Pancreas (tissue), 10 donors: ENCODE data around the gene IDNK. TPM values are rescaled to one million over a fixed set of nuclear protein-coding genes. Genes with fewer than 3 reads are reported as not detected.

Source experiments
- ATAC-seq, 4 donors: fragments of 200-7000 bp; cut with Tn5 transposase; one replicate each; pipeline versions ENCODE4 v1.8.0 to v1.9.1; 2020; ENCODE audit warnings: mild to moderate bottlenecking in 4 of 4, moderate library complexity in 4 of 4
- DNase-seq, 6 donors: peaks; one replicate each; pipeline ENCODE4 v3.0.0-alpha.2; 2020
- FAIRE-seq: peaks from 2 replicates; lab custom pipeline; 2012; peaks lifted over from hg19 to GRCh38; lab: Jason Lieb, UNC
- H3K27ac ChIP-seq, 4 donors: fragments of 200-600 bp; sonication (generic); 1 replicate in 3 of 4; 2 replicates in 1 of 4; pipeline versions ENCODE4 v1.5.0 to v1.8.0; 2020
- H3K27me3 ChIP-seq, 4 donors: fragments of 200-600 bp; one replicate each; pipeline ENCODE4 v1.8.0; 2021
- H3K36me3 ChIP-seq, 3 donors: fragments of 200-600 bp; sonication (generic) in 1 of 3; one replicate each; pipeline versions ENCODE4 v1.5.0 to v1.8.0; 2020 to 2021
- H3K4me1 ChIP-seq, 3 donors: fragments of 200-600 bp; one replicate each; pipeline ENCODE4 v1.8.0; 2021
- H3K4me3 ChIP-seq, 4 donors: fragments of 200-600 bp; sonication (generic) in 2 of 4; one replicate each; pipeline versions ENCODE4 v1.5.0 to v1.8.0; 2020 to 2021
- H3K9me3 ChIP-seq, 4 donors: fragments of 200-600 bp; one replicate each; pipeline ENCODE4 v1.8.0; 2021
- CTCF ChIP-seq, 4 donors: fragments of 200-600 bp; sonication (generic) in 3 of 4; IDR thresholded peaks; one replicate each; pipeline versions ENCODE4 v1.5.0 to v1.8.0; 2021; ENCODE audit warnings: antibody characterized with exemption in 4 of 4
- WGBS, 2 donors: extraction: QIAGEN DNeasy Blood & Tissue Kit; methylation state at CpG; one replicate each; pipeline ENCODE4 v1.1.7; 2013; 5-methylcytosine and 5-hydroxymethylcytosine counted together
- intact Hi-C, 3 donors: fragments of 100-400 bp; cut with DNase I; formaldehyde crosslinking; loops; one replicate each; pipeline versions ENCODE4 v1.11.1 to v1.14.2; 2022
- polyA plus RNA-seq, 2 donors: library from polyadenylated mRNA; stranded (reverse); fragments of 200-250 nt; gene quantifications; one replicate each; pipeline ENCODE4 v1.2.3, GENCODE V29; 2013
- total RNA-seq, 6 donors: library from RNA; stranded (reverse); fragmentation: NEBNext Ultra II Directional in 4 of 6; extraction: Animal tissue kit (Norgen Biotek cat#: 25700) in 4 of 6; gene quantifications; one replicate each; pipeline versions ENCODE4 v1.2.1 to v1.2.4, GENCODE V29; 2021 to 2023
- donor health status: healthy with polysubstance abuse.
- donor health status: DM: no; HTN: no; CAD: no; lungs with moderate emphysema.
- donor health status: DM: no; HTN: no; CAD: no.
- donor health status: control.
- donor health status: control.
- donor health status: Bipolar disorder and iron deficiency.
- donor health status: DM: yes; HTN: yes; CAD: no.
- donor health status: DM: no; HTN: no; CAD: no.
- donor health status: DM: no; HTN: no; CAD: no.
- donor health status: DM: yes; HTN: yes; CAD: no.

The IDNK gene
- total RNA-seq (1 to 10 TPM; 3.2 to 4.7 (median 4.2) TPM), polyA plus RNA-seq (10 to 100 TPM in 1 of 2 donors, 1 to 10 TPM in 1; 7.7 to 11.9 TPM)

- Histone ChIP-seq H3K9me3 (no peaks in the 10 kb centered on the region), H3K4me1 (peaks cover 5 to 7% (median 6%) of the 10 kb centered on the region in 3 donors), H3K27ac (peak within 1 kb of the TSS; percentile 69 to 93 (median 82)), H3K27me3 (no peaks in the 10 kb centered on the region), H3K4me3 (peak within 1 kb of the TSS; percentile 63 to 81 (median 77)), H3K36me3 (no peaks in the 10 kb centered on the region)
- FAIRE-seq (no peak), DNase-seq (peak; percentile 61 to 84 (median 66)), ATAC-seq (peak; percentile 81 to 89 (median 86))
- WGBS, 2 donors = 0 to 1% methylated on average over 69 to 78 of the region's 79 CpGs
- intact Hi-C loops = no loop called here
- TF ChIP-seq CTCF (IDR thresholded peaks at IDR 0.05) = no peak
These were observed at the start of gene IDNK for GRCh38 chr9:83622939-83623678. IDNK (plus strand) TSS chr9:83623143; CDS start chr9:83623172, 29 bp downstream.

GRCh38 chr9:83574482-83574881 is 48.5 kb upstream of the IDNK start:
- ATAC-seq (no peak), FAIRE-seq (no peak), DNase-seq (no peak)
- no peak for TF ChIP-seq CTCF (IDR thresholded peaks at IDR 0.05)
- WGBS, 2 donors = 45 to 79% methylated on average over 1 of the region's 1 CpG
- no peak overlapping the region for H3K27ac ChIP-seq
- H3K27me3 ChIP-seq = no peaks in the 10 kb centered on the region
- H3K4me3 ChIP-seq = no peak overlapping the region
- no peaks in the 10 kb centered on the region for H3K4me1 ChIP-seq
- intact Hi-C loops = no loop called here
- H3K36me3 ChIP-seq = no peaks in the 10 kb centered on the region
- H3K9me3 ChIP-seq = no peaks in the 10 kb centered on the region

- ATAC-seq = no peak
- no peak for FAIRE-seq
- H3K4me1 ChIP-seq = no peaks in the 10 kb centered on the region
These were observed 40.9 kb upstream of the IDNK start for GRCh38 chr9:83582029-83582428.

GRCh38 chr9:83583151-83584014 is 39.6 kb upstream of the IDNK start:
- DNase-seq (peak in 4 of 6 donors; percentile 24 to 53 (median 26)), FAIRE-seq (peak; percentile 20), ATAC-seq (peak in 3 of 4 donors; percentile 84 to 89 (median 89))
- H3K36me3 ChIP-seq = no peaks in the 10 kb centered on the region
- no peak overlapping the region for H3K4me3 ChIP-seq
- 55 to 61% methylated on average over 6 of the region's 6 CpGs for WGBS, 2 donors
- H3K4me1 ChIP-seq = no peaks in the 10 kb centered on the region
- H3K27me3 ChIP-seq = no peaks in the 10 kb centered on the region
- intact Hi-C loops = no loop called here
- peak; percentile 48 to 74 (median 59) for TF ChIP-seq CTCF (IDR thresholded peaks at IDR 0.05)
- no peak overlapping the region for H3K27ac ChIP-seq
- no peaks in the 10 kb centered on the region for H3K9me3 ChIP-seq

More at GRCh38 chr9:83582029-83582428, 40.9 kb upstream of the IDNK start:
- DNase-seq = no peak
- TF ChIP-seq CTCF (IDR thresholded peaks at IDR 0.05) = no peak
- no peak overlapping the region for H3K4me3 ChIP-seq
- no peak overlapping the region for H3K27ac ChIP-seq
- intact Hi-C loops = no loop called here
- H3K36me3 ChIP-seq = no peaks in the 10 kb centered on the region
- H3K27me3 ChIP-seq = no peaks in the 10 kb centered on the region
- 53 to 63% methylated on average over 1 of the region's 1 CpG for WGBS, 2 donors
- H3K9me3 ChIP-seq = no peaks in the 10 kb centered on the region
